Measurements from ENCODE around the gene SLC38A8. TPM values are rescaled to one million over a fixed set of nuclear protein-coding genes. Genes with fewer than 3 reads are reported as not detected.

The SLC38A8 gene
- total RNA-seq, 1 donor from 2014 or later = not detected

DNA sequence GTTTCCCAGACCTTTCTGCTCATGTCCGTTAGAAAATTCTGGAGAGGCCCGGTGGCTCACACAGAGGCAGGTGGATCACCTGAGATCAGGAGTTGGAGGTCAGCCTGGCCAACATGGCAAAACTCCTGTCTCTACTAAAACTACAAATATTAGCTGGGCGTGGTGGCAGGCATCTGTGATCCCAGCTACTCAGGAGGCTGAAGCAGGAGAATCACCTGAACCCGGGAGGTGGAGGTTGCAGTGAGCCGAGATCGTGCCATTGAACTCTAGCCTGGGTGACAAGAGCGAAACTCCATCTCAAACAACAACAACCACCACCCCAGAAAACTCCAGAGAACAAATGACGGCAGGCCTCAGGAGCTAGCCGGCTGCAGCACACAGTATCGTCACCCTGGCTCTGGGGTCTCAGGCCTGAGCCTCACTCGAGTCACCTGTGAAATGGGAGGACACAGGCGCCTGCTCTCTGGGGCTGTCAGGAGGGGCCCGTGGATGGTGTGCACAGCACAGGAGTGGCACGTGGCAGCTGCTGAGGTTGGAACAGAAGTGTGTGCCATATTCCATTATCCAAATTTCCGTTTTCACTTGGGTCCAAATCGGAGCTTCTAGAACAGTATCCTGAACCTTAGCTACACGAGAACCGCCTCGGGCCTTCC is 3.3 kb upstream of the SLC38A8 start:
- Histone ChIP-seq H3K36me3 (peaks cover 2 to 24% of the 10 kb centered on the region in 2 donors), H3K4me1 (no peaks in the 10 kb centered on the region), H3K4me3 (no peak overlapping the region), H3K27me3 (no peaks in the 10 kb centered on the region), H3K27ac (no peak overlapping the region), H3K9me3 (no peaks in the 10 kb centered on the region)
- no peak for DNase-seq (ENCODE audit: low spot score in 2 of 2)
- intact Hi-C loops (cut with DNase I) = no loop called here
- TF ChIP-seq, protein P1, sequence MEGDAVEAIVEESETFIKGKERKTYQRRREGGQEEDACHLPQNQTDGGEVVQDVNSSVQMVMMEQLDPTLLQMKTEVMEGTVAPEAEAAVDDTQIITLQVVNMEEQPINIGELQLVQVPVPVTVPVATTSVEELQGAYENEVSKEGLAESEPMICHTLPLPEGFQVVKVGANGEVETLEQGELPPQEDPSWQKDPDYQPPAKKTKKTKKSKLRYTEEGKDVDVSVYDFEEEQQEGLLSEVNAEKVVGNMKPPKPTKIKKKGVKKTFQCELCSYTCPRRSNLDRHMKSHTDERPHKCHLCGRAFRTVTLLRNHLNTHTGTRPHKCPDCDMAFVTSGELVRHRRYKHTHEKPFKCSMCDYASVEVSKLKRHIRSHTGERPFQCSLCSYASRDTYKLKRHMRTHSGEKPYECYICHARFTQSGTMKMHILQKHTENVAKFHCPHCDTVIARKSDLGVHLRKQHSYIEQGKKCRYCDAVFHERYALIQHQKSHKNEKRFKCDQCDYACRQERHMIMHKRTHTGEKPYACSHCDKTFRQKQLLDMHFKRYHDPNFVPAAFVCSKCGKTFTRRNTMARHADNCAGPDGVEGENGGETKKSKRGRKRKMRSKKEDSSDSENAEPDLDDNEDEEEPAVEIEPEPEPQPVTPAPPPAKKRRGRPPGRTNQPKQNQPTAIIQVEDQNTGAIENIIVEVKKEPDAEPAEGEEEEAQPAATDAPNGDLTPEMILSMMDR (IDR thresholded peaks at IDR 0.05) = no peak

DNA sequence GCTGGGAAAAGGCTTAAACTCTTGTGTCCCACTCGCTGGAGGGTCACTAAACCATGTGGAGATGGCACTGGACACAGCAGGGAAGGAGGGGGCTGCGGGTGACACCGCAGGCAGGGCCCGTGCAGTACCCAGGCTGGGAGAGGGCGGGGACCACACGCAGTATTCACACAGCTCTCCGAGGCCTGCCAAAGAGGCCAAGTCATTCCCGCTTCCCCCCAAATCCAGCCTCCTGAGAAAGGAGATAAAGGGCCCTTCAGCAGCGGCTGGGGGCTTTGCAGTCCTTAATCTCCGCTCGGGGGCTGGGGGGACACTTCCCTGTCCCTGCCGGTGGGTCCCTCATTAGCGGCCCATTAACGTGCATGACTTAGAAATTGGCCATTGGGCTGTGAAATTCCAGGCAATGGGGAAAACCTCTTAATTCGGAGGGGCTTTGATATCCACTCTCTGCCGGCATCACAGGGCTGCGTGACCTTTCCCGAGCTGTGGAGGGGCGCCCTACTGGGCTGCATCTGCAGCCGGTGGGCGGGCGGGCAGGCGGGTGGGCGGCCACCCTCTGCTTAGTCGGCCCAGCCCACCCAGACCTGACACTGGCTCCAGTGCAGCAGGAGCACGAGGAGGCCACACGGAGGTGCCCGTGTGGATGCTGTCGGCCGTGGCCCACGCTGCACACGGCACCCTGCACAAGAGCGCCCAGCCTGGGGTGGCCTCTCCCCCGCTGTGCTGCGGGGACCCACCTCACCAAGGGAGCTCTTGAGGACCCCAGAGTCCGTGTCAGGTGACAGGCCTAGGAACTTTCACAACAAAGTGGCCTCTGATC is 2.6 kb upstream of the SLC38A8 start:
- no peak for DNase-seq (ENCODE audit: low spot score in 2 of 2)
- Histone ChIP-seq H3K4me1 (no peaks in the 10 kb centered on the region), H3K27me3 (no peaks in the 10 kb centered on the region), H3K27ac (no peak overlapping the region), H3K4me3 (no peak overlapping the region), H3K9me3 (no peaks in the 10 kb centered on the region), H3K36me3 (peaks cover 2 to 20% of the 10 kb centered on the region in 2 donors)
- intact Hi-C loops (cut with DNase I) = no loop called here
- TF ChIP-seq, protein P1 (IDR thresholded peaks at IDR 0.05) = no peak

DNA sequence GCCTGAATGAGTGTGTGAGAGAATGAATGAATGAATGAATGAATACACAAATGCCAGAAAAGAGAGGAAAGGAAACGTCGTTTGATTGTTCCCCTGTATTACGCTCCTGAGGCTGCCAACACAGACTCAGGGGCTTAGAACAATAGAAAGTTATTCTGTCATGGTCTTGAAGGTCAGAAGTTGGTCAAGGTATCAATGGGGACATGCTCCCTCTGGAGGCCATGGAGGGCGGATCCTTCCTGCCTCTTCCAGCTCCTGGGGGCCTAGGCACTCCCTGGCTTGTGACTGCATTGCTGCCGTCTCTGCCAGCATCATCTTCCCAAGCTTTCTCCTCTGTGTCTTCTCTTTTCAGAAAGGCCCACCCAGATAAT is 1.5 kb upstream of the SLC38A8 start:
- Histone ChIP-seq H3K4me3 (no peak overlapping the region), H3K27ac (no peak overlapping the region), H3K9me3 (no peaks in the 10 kb centered on the region), H3K36me3 (peaks cover 0 to 9% of the 10 kb centered on the region in 2 donors), H3K27me3 (no peaks in the 10 kb centered on the region), H3K4me1 (no peaks in the 10 kb centered on the region)
- DNase-seq (ENCODE audit: low spot score in 2 of 2) = no peak
- intact Hi-C loops (cut with DNase I) = no loop called here
- TF ChIP-seq, protein P1 (IDR thresholded peaks at IDR 0.05) = peak in 1 of 3 experiments; percentile 7

DNA sequence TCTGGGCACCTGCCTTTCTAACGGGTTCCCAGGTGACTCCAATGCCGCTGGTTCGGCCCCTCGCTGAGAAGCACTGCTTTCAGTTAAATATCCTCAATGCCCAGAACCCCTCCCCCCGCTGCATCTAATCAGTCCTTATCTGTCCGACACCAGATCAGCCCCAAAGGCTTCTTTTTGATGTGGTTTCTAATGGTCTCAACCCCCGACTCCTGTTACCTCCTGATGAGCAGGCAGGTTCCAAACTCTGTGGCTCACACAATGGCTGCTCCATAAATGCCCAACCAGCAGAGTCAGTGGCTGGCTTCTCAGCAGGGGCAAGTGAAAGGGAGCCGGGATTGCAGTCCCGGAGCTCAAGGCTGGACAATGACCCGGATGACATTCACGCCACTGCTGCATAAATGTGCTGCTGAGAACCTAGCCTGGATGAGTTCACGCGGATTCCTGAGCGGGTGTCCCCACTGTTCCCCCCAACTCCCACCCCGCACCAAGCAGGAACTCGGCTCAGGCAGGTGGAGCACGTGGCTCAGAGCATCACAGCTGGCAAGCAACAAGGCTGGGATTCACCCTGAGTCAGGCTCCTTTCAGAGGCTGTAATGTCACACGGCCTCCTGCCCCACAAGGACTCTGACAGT is 1.0 kb upstream of the SLC38A8 start:
- Histone ChIP-seq H3K27me3 (no peaks in the 10 kb centered on the region), H3K27ac (no peak overlapping the region), H3K36me3 (peaks cover 0 to 6% of the 10 kb centered on the region in 2 donors), H3K4me3 (no peak overlapping the region), H3K9me3 (no peaks in the 10 kb centered on the region), H3K4me1 (no peaks in the 10 kb centered on the region)
- no peak for DNase-seq (ENCODE audit: low spot score in 2 of 2)
- intact Hi-C loops (cut with DNase I) = no loop called here
- TF ChIP-seq, protein P1 (IDR thresholded peaks at IDR 0.05) = no peak

DNA sequence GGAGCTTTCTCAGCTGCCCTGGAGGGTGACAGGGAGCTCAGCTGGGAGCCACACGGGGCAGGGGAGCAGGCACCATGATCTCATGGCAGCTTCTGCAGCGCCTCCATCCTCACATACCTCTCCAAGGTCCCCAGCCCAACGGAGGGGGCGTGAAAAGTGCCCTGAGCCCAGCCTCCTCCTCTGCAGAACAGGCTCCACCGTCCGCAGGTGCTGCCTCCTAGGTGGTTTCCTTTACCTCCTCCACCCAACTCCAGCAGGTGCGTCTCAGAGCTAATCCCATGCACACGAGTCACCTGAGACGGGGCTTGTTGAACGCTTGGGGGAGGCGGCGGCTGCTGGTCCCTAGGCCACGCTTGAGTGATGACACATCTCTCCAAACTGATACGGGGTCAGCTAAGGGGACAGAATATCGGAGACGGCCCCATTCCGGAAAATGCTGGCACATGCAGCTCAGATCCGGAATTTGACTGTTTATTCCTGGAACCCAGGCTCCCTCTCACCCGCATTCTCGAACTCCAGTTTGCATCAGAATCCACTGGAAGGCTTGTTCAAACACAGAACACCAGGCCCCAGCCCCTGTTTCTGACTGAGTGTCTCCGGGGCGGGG is 387 bp upstream of the SLC38A8 start:
- no peaks in the 10 kb centered on the region for H3K9me3 ChIP-seq
- intact Hi-C loops (cut with DNase I) = no loop called here

More for the DNA sequence above, 387 bp upstream of the SLC38A8 start:
- TF ChIP-seq, protein P1 (IDR thresholded peaks at IDR 0.05) = no peak
- H3K4me1 ChIP-seq = no peaks in the 10 kb centered on the region
- DNase-seq (ENCODE audit: low spot score in 2 of 2) = no peak
- H3K27ac ChIP-seq = no peak overlapping the region
- no peak overlapping the region for H3K4me3 ChIP-seq
- peaks cover 0 to under 1% of the 10 kb centered on the region in 2 donors for H3K36me3 ChIP-seq
- no peaks in the 10 kb centered on the region for H3K27me3 ChIP-seq

All from ascending aorta (tissue), 2 donors.